ENCODE data around the gene PPFIA1. TPM values are rescaled to one million over a fixed set of nuclear protein-coding genes. Genes with fewer than 3 reads are reported as not detected.
A peak's percentile ranks its signal among the peaks of the same experiment; 100 is the strongest.

PPFIA1 gene
- total RNA-seq, 4 donors from 2014 or later, result 58.3 to 119 (median 84.7) TPM

DNA sequence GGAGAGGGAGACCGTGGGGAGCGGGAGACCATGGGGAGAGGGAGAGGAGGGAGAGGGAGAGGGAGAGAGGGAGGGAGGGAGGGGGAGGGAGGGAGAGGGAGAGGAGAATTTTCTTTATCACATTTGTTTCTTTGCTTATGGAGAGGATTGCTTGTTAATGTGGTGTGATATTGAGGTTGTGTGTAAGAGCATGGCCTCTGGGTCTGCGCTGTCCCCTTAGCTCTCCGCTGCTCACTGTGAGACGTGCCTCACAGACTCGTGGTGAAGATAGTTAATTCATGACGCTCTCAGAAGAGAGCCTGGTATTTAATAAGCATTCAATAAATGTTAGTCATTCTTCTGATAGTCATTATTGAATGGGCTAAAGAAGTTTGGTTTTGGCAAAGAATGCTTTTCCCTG lies 26.2 kb downstream of the PPFIA1 start:
- ATAC-seq (ENCODE audit: low FRiP score) (no peak), DNase-seq (ENCODE audit: low spot score) (no peak)
- TF ChIP-seq, protein P1, sequence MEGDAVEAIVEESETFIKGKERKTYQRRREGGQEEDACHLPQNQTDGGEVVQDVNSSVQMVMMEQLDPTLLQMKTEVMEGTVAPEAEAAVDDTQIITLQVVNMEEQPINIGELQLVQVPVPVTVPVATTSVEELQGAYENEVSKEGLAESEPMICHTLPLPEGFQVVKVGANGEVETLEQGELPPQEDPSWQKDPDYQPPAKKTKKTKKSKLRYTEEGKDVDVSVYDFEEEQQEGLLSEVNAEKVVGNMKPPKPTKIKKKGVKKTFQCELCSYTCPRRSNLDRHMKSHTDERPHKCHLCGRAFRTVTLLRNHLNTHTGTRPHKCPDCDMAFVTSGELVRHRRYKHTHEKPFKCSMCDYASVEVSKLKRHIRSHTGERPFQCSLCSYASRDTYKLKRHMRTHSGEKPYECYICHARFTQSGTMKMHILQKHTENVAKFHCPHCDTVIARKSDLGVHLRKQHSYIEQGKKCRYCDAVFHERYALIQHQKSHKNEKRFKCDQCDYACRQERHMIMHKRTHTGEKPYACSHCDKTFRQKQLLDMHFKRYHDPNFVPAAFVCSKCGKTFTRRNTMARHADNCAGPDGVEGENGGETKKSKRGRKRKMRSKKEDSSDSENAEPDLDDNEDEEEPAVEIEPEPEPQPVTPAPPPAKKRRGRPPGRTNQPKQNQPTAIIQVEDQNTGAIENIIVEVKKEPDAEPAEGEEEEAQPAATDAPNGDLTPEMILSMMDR (IDR thresholded peaks at IDR 0.05), result no peak

DNA sequence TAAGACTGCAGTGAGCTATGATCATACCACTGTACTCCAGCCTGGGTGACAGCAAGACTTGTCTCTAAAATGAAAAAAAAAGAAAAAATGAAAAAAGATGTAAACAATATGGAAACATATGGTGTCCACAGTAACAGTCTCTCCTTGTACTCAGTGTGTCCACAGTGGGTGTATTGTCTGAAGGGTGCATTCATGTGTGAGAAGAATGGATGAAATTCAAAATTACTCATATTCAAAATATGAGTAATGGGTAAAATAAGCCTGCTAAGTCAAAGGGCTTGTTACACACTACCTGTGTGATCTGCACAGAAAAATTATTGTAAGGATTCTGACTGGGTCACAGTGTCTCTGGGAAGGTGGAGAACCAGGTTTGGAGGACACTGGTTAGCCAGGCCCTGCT lies 26.9 kb downstream of the PPFIA1 start:
- DNase-seq (ENCODE audit: low spot score) (no peak), ATAC-seq (ENCODE audit: low FRiP score) (no peak)
- TF ChIP-seq, protein P1 (IDR thresholded peaks at IDR 0.05), result no peak

GRCh38 chr11:70298243-70298915 lies 27.9 kb downstream of the PPFIA1 start:
- DNase-seq (ENCODE audit: low spot score), result no peak
- ATAC-seq (ENCODE audit: low FRiP score), result peak; percentile 53
- TF ChIP-seq, protein P1 (IDR thresholded peaks at IDR 0.05), result no peak

- TF ChIP-seq, protein P1 (IDR thresholded peaks at IDR 0.05), result no peak
- DNase-seq (ENCODE audit: low spot score), result no peak
Observed at GRCh38 chr11:70299636-70300035, 29.1 kb downstream of the PPFIA1 start.

DNA sequence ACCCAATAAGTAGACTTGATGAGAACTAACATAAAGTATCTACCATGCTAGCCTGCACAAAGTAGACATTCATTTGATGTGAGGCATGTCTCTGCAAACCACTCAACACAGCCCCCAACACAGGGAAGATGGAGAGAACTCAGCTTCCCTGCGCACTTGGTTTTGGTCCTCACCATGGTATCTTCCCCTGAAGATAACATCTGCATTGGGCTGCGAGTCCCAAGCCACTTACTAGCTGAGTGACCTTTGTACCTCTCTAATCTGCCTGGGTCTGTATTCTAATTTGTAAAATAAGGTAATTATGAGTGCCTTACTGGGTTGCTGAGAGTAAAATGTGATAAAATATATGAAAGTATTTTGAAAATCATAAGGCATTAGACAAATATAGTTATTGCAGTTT lies 30.7 kb downstream of the PPFIA1 start:
- ATAC-seq (ENCODE audit: low FRiP score) (no peak), DNase-seq (ENCODE audit: low spot score) (no peak)
- TF ChIP-seq, protein P1 (IDR thresholded peaks at IDR 0.05), result no peak

More at GRCh38 chr11:70299636-70300035, 29.1 kb downstream of the PPFIA1 start:
- no peak for ATAC-seq (ENCODE audit: low FRiP score)

DNA sequence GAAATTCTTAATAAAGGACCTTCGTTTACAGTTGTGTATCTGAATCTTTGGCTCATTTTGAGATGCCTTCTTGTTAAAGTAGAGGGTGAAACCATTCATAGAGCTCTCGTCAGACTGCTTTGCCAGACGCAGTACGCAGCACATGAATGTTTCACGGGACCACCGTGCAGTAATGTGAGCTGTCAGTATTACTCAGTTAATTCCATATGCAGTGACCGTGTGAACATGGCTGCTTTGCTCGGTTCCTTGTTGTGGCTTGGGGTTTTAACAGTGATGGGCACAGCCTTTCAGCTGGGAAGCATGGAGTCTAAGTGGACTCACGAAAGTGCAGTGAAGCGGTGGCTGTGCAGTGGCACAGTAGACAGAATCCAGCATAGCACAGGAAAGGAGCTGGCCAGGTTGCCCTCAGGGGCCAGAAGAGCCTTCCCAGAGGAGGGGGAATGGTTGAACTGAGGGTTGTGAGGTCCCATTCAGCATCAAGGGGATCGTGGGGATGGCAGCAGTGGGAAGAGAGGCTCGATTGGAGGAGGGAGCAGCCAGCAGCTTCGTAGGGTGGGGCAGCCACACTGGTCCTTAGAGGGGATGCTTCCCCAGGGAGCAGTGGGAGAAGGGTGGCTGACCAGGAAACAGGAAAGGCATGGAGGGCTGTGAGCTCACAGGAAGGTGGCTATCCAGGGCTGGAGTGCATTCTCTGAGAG lies 31.4 kb downstream of the PPFIA1 start:
- DNase-seq (ENCODE audit: low spot score), result no peak
- TF ChIP-seq, protein P1 (IDR thresholded peaks at IDR 0.05), result no peak
- no peak for ATAC-seq (ENCODE audit: low FRiP score)

DNA sequence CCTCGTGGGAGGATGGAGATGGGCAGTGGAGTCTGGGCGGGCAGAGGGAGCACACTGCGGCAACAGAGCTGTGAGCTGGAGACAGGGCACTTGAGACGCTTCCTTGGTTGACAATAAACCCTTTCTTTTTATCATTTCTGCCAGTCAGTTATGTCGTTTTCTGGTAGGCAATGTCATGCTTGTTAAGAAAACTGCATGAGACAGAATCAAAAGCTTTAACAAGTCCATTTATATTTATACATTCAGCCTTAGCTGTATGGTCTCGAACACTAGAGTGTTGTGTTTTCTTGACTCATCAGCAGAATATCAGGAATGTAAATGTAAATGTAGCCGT lies 31.9 kb downstream of the PPFIA1 start:
- TF ChIP-seq, protein P1 (IDR thresholded peaks at IDR 0.05), result no peak
- no peak for ATAC-seq (ENCODE audit: low FRiP score)
- DNase-seq (ENCODE audit: low spot score), result no peak

Data from omental fat pad (tissue), 4 donors.